Measurements from ENCODE around the gene PPEF1.

- TF ChIP-seq CTCF (IDR thresholded peaks at IDR 0.05; ENCODE audit: insufficient read depth, low read length, poor library complexity, severe bottlenecking), result no peak
- no peak for TF ChIP-seq EZH2phosphoT487 (conservative IDR thresholded peaks at IDR 0.05; ENCODE audit: low read length)
Measured at GRCh38 chrX:18692541-18692940, 14.9 kb upstream of the PPEF1 start.

All from SU-DHL-6 (cell line).